PC-9 (cell line): ENCODE measurements around the gene PTPRM. TPM values are rescaled to one million over a fixed set of nuclear protein-coding genes. Genes with fewer than 3 reads are reported as not detected.

ENCODE experiments used
- BruUV-seq: library from RNA; stranded (reverse); fragments of 400-500 nt; replicated peaks from 2 replicates; lab custom pipeline; 2021; lab: Mats Ljungman, UMichigan
- CTCF ChIA-PET: fragments of 300-600 bp; sonication (Branson Sonifier 250); formaldehyde crosslinking; loops from one replicate; lab custom pipeline; 2022; ENCODE audit warnings: antibody characterized with exemption; lab: Charles Lee
- POLR2A ChIA-PET: fragments of 300-600 bp; sonication (Branson Sonifier 250); formaldehyde crosslinking; loops from one replicate; lab custom pipeline; 2022; ENCODE audit warnings: antibody characterized with exemption; ENCODE audit not compliant: unreplicated experiment; lab: Charles Lee
- DNase-seq, 2 experiments: peaks; one replicate each; pipeline versions ENCODE4 v3.0.0 to v3.0.0-alpha.2; 2015 to 2022; ENCODE audit warnings: mixed read lengths in 1 of 2
- H2AFZ ChIP-seq: fragments of 200-600 bp; sonication (generic); 2 replicates; pipeline ENCODE4 v1.8.1; 2017; ENCODE audit warnings: antibody characterized with exemption
- H3F3A ChIP-seq: fragments of 200-600 bp; sonication (generic); 2 replicates; pipeline ENCODE4 v1.8.1; 2017; ENCODE audit warnings: antibody characterized with exemption, mild to moderate bottlenecking, low read depth; ENCODE audit not compliant: insufficient read depth
- H3K27ac ChIP-seq: fragments of 200-600 bp; sonication (generic); 2 replicates; pipeline ENCODE4 v1.6.1; 2016; ENCODE audit warnings: mixed run types
- H3K27me3 ChIP-seq: fragments of 200-600 bp; sonication (generic); 2 replicates; pipeline ENCODE4 v1.6.1; 2016; ENCODE audit warnings: low read depth, mixed run types; ENCODE audit not compliant: insufficient read depth
- H3K36me3 ChIP-seq: fragments of 200-600 bp; sonication (generic); 2 replicates; pipeline ENCODE4 v1.6.1; 2016; ENCODE audit warnings: low read depth, mixed run types
- H3K4me1 ChIP-seq: fragments of 200-600 bp; sonication (generic); replicated peaks from 2 replicates; pipeline ENCODE4 v1.6.1; 2016; ENCODE audit warnings: mixed run types; ENCODE audit not compliant: insufficient read depth
- H3K4me2 ChIP-seq: fragments of 200-600 bp; sonication (generic); 2 replicates; pipeline ENCODE4 v1.6.1; 2017; ENCODE audit warnings: mixed run types
- H3K4me3 ChIP-seq: fragments of 200-600 bp; sonication (generic); 2 replicates; pipeline ENCODE4 v1.6.1; 2016; ENCODE audit warnings: mixed run types
- H3K79me2 ChIP-seq: fragments of 200-600 bp; sonication (generic); 2 replicates; pipeline ENCODE4 v1.6.1; 2017; ENCODE audit warnings: low read depth, mixed run types
- H3K9me2 ChIP-seq: fragments of 200-600 bp; sonication (generic); 2 replicates; pipeline ENCODE4 v1.8.1; 2017; ENCODE audit warnings: mild to moderate bottlenecking; ENCODE audit not compliant: insufficient read depth
- H3K9me3 ChIP-seq: fragments of 200-600 bp; sonication (generic); 2 replicates; pipeline ENCODE4 v1.8.1; 2016; ENCODE audit warnings: low read depth; ENCODE audit not compliant: insufficient read depth
- H4K20me1 ChIP-seq: fragments of 200-600 bp; sonication (generic); 2 replicates; pipeline ENCODE4 v1.8.1; 2017; ENCODE audit not compliant: insufficient read depth
- CTCF ChIP-seq: fragments of 200-600 bp; sonication (generic); conservative IDR thresholded peaks from 2 replicates; pipeline ENCODE4 v1.6.1; 2017; ENCODE audit warnings: mixed run types, antibody characterized with exemption, mild to moderate bottlenecking, moderate library complexity
- EZH2 ChIP-seq: fragments of 200-600 bp; sonication (generic); IDR thresholded peaks from 2 replicates; pipeline ENCODE4 v1.8.0; 2017; ENCODE audit warnings: antibody characterized with exemption, low read depth
- intact Hi-C: fragments of 100-400 bp; cut with micrococcal nuclease; formaldehyde crosslinking; loops from one replicate; pipeline ENCODE4 v1.10.0; 2022; ENCODE audit not compliant: unreplicated experiment
- total RNA-seq: library from RNA; stranded (reverse); gene quantifications from 2 replicates; pipeline ENCODE4 v1.2.3, GENCODE V29; 2021

Gene PTPRM
- total RNA-seq, 1 experiment from 2014 or later: 32.5 TPM

- POLR2A ChIA-PET: no interaction called here
- no peak for DNase-seq
- Histone ChIP-seq H4K20me1 (no peaks in the 10 kb centered on the region), H3K4me3 (no peak overlapping the region), H3K79me2 (no peaks in the 10 kb centered on the region), H3K27ac (no peak overlapping the region), H3F3A (no peaks in the 10 kb centered on the region), H3K4me1 (no peaks in the 10 kb centered on the region), H3K27me3 (no peaks in the 10 kb centered on the region), H3K4me2 (no peak overlapping the region), H3K9me2 (no peaks in the 10 kb centered on the region), H2AFZ (no peak overlapping the region), H3K36me3 (no peaks in the 10 kb centered on the region), H3K9me3 (no peaks in the 10 kb centered on the region; the same call in 1 of the 2 replicates)
- intact Hi-C loops: no loop called here
- CTCF ChIA-PET: no interaction called here
- no peak for TF ChIP-seq EZH2
- no peak for TF ChIP-seq CTCF
- no TSS peak for BruUV-seq
Observed at GRCh38 chr18:8095947-8096570, 528.9 kb downstream of the PTPRM start.

- no peak for DNase-seq
- Histone ChIP-seq H3K9me3 (peaks cover 8% of the 10 kb centered on the region; the same call in 1 of the 2 replicates), H3K4me3 (no peak overlapping the region), H3K27ac (no peak overlapping the region), H3F3A (no peaks in the 10 kb centered on the region), H3K4me2 (no peak overlapping the region), H3K36me3 (no peaks in the 10 kb centered on the region), H2AFZ (no peak overlapping the region), H3K9me2 (no peaks in the 10 kb centered on the region), H3K79me2 (no peaks in the 10 kb centered on the region), H3K27me3 (no peaks in the 10 kb centered on the region), H4K20me1 (no peaks in the 10 kb centered on the region), H3K4me1 (no peaks in the 10 kb centered on the region)
- intact Hi-C loops: no loop called here
- POLR2A ChIA-PET: no interaction called here
- CTCF ChIA-PET: no interaction called here
- TF ChIP-seq CTCF: no peak
- no peak for TF ChIP-seq EZH2
- no TSS peak for BruUV-seq
Observed at GRCh38 chr18:8097399-8097798, 530.3 kb downstream of the PTPRM start.

- no peak for DNase-seq
- H3K9me3 ChIP-seq: peaks cover 13% of the 10 kb centered on the region; the same call in 1 of the 2 replicates
Observed at GRCh38 chr18:8097927-8098326, 530.8 kb downstream of the PTPRM start.

More at GRCh38 chr18:8097927-8098326, 530.8 kb downstream of the PTPRM start:
- TF ChIP-seq EZH2 (no peak), CTCF (no peak)
- Histone ChIP-seq H3K27me3 (no peaks in the 10 kb centered on the region), H4K20me1 (no peaks in the 10 kb centered on the region), H3K4me3 (no peak overlapping the region), H3K27ac (no peak overlapping the region), H2AFZ (no peak overlapping the region), H3K36me3 (no peaks in the 10 kb centered on the region), H3K4me2 (no peak overlapping the region), H3F3A (no peaks in the 10 kb centered on the region), H3K9me2 (no peaks in the 10 kb centered on the region), H3K4me1 (no peaks in the 10 kb centered on the region), H3K79me2 (no peaks in the 10 kb centered on the region)
- POLR2A ChIA-PET: no interaction called here
- BruUV-seq: no TSS peak
- intact Hi-C loops: no loop called here
- CTCF ChIA-PET: no interaction called here
